ENCODE data around the gene SLC46A3.
"Not testable (repeated sequence)": the region's sequence is repeated elsewhere in the genome, so short reads cannot be mapped to it uniquely, and the experiment has no call there.

SLC46A3 gene, protein sequence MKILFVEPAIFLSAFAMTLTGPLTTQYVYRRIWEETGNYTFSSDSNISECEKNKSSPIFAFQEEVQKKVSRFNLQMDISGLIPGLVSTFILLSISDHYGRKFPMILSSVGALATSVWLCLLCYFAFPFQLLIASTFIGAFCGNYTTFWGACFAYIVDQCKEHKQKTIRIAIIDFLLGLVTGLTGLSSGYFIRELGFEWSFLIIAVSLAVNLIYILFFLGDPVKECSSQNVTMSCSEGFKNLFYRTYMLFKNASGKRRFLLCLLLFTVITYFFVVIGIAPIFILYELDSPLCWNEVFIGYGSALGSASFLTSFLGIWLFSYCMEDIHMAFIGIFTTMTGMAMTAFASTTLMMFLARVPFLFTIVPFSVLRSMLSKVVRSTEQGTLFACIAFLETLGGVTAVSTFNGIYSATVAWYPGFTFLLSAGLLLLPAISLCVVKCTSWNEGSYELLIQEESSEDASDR

DNA sequence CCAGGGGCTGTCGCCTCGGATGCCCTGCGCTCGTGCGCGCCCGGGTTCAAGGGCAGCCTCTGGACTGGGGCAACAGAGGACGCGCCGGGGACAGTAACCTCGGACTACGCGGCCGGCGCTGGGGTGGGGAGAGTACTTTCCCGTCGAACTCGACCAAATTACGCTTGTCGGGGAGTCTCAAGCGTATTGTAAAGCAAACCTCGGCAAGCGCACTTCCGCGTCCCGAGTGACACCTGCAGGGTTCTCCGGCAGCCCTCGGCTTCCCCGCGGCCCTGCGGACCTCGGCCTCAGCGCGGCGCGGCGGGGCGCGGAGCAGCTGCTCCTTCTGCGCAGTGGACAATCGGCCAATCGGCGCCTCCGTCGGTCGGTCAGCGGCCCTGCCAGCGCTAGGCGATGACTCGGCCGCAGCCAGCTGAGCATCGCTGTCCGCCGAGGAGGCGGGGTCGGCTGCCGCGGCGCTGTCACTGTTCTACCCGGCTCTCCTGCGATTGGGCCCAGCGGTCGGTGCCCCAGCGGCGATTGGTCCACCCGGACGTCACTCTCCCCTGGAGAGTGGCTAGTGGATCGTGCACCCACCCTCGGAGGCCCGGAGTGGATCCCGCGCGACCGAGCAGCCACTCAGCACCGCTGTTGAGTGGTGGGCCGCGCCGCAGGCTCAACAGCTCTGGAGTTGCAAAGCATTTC is at the start of gene SLC46A3:
Gene SLC46A3, minus strand, starts transcription at position 428 of the 684 bp plus-strand sequence. CDS start 972 bp downstream, outside the sequence.
- peak; percentile 91 for DNase-seq (ENCODE audit: low read depth)

GRCh38 chr13:28763887-28764286 is 45.1 kb upstream of the SLC46A3 start:
- DNase-seq (ENCODE audit: low read depth), result no peak

- no peak for DNase-seq (ENCODE audit: low read depth)
Observed at GRCh38 chr13:28761586-28761985, 42.8 kb upstream of the SLC46A3 start.

DNA sequence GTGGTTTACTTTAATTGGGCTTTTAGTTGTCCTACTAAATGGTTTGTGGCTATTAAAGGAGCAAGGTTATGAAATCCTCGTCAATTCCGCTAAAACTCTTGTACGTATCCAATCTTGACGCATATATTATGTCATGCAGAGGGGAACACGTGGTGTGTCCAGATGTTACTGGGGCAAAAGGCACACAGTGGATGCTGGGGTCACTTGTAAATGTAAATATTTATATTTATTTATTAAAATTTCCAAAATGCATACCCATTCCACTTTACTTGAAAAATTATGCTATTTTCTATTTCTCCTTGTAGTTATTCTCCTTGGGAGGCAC is 36.7 kb upstream of the SLC46A3 start:
- no peak for DNase-seq (ENCODE audit: low read depth)

- no peak for DNase-seq (ENCODE audit: low read depth)
Observed at GRCh38 chr13:28754698-28755545, 36.2 kb upstream of the SLC46A3 start.

DNA sequence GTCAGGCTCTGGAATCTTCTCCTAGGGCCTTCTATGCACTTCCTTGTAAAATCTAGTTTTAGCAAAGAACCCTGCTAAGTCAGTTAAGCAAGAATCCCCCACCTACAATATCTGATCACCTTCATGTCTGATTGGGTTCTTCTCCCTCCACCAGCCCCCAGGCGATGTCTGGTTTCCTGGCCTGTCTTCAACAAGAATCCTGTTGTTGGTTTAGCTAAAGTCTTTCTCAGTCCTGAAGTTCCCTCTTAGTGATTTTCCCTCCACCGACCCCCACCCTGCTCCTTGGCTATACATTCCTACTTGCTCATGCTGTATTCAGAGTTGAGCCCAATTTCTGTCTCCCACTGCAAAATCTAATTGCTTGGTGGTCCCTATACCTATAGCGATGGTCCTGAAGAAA is 35.2 kb upstream of the SLC46A3 start:
- DNase-seq (ENCODE audit: low read depth), result no peak

DNA sequence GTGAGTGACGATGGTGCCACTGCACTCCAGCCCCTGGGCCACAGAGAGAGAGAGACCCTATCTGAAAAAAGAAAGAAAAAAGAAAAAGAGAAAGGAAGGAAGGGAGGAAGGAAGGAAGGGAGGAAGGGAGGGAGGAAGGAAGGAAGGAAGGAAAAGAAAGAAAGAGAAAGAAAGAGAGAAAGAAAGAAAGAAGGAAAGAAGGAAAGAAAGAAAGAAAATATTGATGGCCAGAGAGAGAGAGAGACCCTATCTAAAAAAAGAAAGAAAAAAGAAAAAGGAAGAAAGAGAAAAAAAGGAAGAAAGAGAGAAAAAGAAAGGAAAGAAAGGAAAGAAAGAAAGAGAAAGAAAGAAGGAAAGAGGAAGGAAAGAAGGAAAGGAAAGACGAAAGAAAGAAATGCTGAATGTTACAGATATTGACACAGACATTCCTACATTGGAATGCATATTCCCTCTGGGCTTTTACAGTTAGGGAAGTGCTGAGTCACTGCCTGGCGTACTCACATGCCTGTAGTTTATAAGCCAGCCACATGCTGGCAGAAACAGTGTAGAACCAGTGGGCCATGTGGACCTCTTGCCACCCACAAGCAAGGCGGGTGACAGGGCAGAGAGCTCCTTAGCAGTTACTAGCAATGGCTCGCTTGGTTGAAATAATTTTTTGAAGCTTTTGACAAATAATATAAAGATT is 34.6 kb upstream of the SLC46A3 start:
- peak; percentile 56 for DNase-seq (ENCODE audit: low read depth)

DNA sequence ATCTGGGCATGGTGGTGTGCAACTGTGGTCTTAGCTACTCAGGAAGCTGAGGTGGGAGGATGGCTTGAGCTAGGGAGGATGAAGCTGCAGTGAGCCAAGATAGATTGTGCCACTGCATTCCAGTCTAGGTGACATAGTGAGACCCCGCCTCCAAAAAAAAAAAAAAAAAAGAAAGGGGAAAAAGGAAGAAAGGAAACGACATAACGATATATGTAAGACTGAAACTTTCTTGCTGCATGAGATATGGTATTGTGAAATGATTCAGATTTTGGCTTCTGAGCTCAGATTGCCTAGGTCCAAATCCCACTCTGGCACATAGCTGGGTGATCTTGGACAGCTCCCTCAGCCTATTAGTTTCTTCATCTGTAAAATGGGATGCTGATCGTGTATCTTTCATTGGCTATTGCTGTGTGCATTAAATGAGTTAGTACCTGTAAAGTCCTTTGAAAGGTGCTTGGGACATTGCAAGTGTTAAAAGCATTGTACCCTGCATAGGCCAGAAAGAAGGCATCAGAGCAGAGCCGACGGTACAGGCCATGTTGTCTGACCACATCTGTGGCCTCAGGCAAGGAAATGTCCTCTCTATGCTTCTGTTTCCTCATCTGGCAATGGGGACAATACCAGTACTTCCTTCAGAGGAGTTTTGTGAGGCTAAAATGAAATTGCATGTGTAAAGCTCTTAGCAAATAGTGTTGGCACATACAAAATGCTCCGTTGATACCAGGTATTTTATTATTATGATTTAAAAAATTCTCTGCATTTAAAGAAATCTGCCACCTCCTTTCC is 32.6 kb upstream of the SLC46A3 start:
- DNase-seq (ENCODE audit: low read depth), result no peak

- no peak for DNase-seq (ENCODE audit: low read depth)
Observed at GRCh38 chr13:28750187-28751045, 31.6 kb upstream of the SLC46A3 start.

DNA sequence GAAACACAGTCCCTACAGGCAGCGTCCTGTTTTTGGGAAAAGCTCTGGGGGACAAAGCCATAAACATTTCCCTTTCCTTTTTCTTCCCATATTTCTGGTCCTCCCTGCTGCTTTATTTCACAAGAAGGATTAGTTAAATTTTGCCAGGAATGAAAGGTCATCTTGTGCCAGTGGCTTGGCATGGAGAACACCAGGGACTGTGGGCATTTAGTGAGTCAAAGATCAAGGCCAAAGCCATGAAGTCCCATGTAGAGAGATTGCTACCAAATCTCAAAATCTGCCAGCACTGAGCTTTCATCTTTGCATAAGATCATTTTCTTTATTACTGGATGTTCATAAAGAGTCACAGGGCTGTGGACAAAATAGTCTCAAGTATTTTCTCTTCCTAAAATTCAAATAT is 29.1 kb upstream of the SLC46A3 start:
- DNase-seq (ENCODE audit: low read depth), result no peak

DNA sequence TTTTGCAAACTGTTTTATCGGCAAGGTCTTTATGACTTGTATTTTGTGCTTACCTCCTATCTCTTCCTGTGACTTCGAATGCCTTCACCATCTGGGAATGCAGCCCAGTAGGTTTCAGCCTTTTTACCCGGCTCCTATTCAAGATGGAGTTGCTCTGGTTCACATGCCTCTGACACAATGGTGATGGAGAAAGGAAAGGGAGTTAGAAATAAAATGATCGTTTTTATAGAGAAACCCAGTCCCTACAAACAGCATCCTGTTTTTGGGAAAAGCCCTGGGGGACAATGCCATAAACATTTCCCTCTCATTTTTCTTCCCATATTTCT is 27.5 kb upstream of the SLC46A3 start:
- no peak for DNase-seq (ENCODE audit: low read depth)

GRCh38 chr13:28744656-28745055 is 25.9 kb upstream of the SLC46A3 start:
- DNase-seq (ENCODE audit: low read depth), result no peak

DNA sequence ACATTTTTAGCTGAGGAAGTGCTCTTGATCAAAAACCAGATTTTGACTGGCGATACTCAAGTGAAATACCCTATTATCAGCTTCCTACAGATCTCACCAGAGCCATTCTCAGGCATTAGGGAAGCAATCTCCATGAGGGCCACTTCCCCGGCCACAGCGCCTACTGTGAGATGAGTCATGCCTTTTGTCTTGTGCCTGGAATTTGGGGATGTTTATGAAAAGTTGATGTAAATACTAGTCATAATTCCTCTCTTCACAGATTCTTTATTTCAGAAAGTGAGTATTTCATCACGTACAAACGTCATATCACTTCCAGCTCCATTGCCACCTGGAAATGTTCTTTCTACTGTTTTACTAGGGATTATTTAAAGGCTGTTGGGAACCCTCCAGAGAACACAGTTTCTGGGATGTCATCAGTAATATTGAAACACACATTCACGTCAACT is 25.3 kb upstream of the SLC46A3 start:
- DNase-seq (ENCODE audit: low read depth), result no peak

- DNase-seq (ENCODE audit: low read depth), result no peak
Observed at GRCh38 chr13:28743499-28744083, 24.8 kb upstream of the SLC46A3 start.

GRCh38 chr13:28743020-28743419 is 24.2 kb upstream of the SLC46A3 start:
- DNase-seq (ENCODE audit: low read depth), result no peak

- DNase-seq (ENCODE audit: low read depth), result not testable (repeated sequence)
Observed at GRCh38 chr13:28742445-28742844, 23.7 kb upstream of the SLC46A3 start.

GRCh38 chr13:28741084-28741491 is 22.3 kb upstream of the SLC46A3 start:
- DNase-seq (ENCODE audit: low read depth), result no peak

DNA sequence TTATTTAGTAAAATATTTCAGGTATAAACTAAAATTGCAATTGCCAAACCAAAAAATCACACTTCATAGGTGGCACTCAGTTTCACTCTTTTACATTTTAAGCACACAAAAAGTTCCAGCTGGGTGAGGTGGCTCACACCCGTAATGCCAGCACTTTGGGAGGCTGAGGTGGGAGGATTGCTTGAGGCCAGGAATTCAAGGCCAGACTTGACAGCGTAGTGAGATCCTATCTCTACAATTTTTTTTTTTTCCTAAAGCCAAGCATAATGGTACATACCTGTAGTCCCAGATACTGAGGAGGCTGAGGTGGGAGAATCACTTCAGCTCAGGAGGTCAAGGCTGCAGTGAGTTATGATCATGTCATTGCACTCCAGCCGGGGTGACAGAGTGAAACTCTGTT is 20.6 kb upstream of the SLC46A3 start:
- DNase-seq (ENCODE audit: low read depth), result no peak

DNA sequence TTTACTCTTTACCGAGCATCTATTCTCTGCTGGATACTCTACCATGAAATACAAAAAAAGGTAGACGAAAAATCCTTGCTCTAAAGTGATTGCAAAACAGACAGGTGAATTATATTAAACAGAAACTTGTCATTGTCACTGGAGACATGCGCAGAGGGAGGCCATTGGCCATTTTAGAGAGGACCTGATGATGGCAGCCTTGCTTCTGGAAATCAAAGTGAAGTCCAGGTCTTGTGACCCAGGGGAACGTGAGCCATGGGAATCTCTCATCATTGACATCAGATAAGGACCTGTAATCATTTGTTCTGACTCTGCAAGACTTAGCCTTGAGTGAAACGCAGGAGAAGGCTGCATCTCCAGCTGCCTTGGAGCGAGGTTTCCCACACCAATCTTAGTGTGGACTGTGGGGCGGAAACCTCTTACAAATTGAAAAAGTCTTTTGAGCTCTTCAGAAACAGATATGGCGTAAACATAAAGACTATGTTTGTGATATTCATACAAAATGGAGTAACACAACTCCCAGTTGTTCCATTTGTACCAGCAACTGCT is 16.8 kb upstream of the SLC46A3 start:
- no peak for DNase-seq (ENCODE audit: low read depth)

DNA sequence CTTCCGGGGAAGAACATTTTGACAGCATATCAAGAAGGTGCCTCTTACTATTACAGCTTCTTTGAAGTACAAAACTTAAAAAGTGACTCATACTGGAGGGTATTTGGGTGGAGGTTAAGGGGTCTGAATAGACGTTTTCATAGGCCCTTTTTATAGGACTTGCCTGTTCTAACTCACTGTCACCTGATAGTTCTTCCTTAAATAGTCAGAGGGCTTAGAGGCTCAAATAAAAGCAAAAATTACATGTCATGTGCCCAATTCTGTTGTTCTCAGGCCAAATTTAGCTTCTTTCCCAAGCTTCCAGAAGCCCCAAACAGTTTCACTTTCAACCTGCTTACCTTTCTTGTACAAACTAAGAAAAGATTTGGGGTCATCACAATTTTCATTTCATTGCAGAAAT is 16.1 kb upstream of the SLC46A3 start:
- DNase-seq (ENCODE audit: low read depth), result no peak
